K562 (cell line): ENCODE results near the gene METTL14. TPM values are rescaled to one million over a fixed set of nuclear protein-coding genes. Genes with fewer than 3 reads are reported as not detected.

Experiments used
- ARID2 ChIP-seq: fragments of 450-650 bp; IDR thresholded peaks from 2 replicates; pipeline ENCODE4 v1.6.1; 2017; ENCODE audit warnings: antibody characterized with exemption, mild to moderate bottlenecking
- ARID3A ChIP-seq: IDR thresholded peaks from 2 replicates; pipeline ENCODE4 v1.6.1; 2012; ENCODE audit warnings: low read depth, low read length, improper control_type of control experiment, borderline replicate concordance
- C11orf30 ChIP-seq: fragments of 450-650 bp; IDR thresholded peaks from 2 replicates; pipeline ENCODE4 v1.6.1; 2016; ENCODE audit warnings: low read depth, mild to moderate bottlenecking
- EP300 ChIP-seq: IDR thresholded peaks from 2 replicates; pipeline ENCODE4 v1.6.1; 2012; ENCODE audit warnings: low read length, improper control_type of control experiment
- MTA3 ChIP-seq: fragments of 450-650 bp; formaldehyde crosslinking; IDR thresholded peaks from 2 replicates; pipeline ENCODE4 v1.6.1; 2017; ENCODE audit warnings: mild to moderate bottlenecking, borderline replicate concordance
- POU5F1 ChIP-seq: fragments of 150-350 bp; IDR thresholded peaks from 2 replicates; pipeline ENCODE4 v1.6.1; 2014; ENCODE audit warnings: borderline replicate concordance, low read length, low read depth, mild to moderate bottlenecking; ENCODE audit not compliant: partially characterized antibody
- PREB ChIP-seq: sonication (generic); formaldehyde crosslinking; IDR thresholded peaks from 2 replicates; pipeline ENCODE4 v1.8.1; 2023; ENCODE audit warnings: mild to moderate bottlenecking, missing genetic modification reagents
- PTRF ChIP-seq: fragments of 450-650 bp; IDR thresholded peaks from 2 replicates; pipeline ENCODE4 v1.6.1; 2016; ENCODE audit warnings: mild to moderate bottlenecking, missing genetic modification characterization, missing compliant biosample characterization
- RBM22 ChIP-seq: fragments of 200-400 bp; formaldehyde crosslinking; IDR thresholded peaks from 2 replicates; pipeline ENCODE4 v1.6.1; 2018; ENCODE audit warnings: low read length, low read depth; ENCODE audit not compliant: poor library complexity, severe bottlenecking
- SLC30A9 ChIP-seq: fragments of 250-450 bp; sonication (Bioruptor Pico); IDR thresholded peaks from 2 replicates; pipeline ENCODE4 v1.8.0; 2022; ENCODE audit warnings: mild to moderate bottlenecking, moderate library complexity
- SMARCC2 ChIP-seq: fragments of 450-650 bp; IDR thresholded peaks from 2 replicates; pipeline ENCODE4 v1.6.1; 2017; ENCODE audit warnings: antibody characterized with exemption, moderate library complexity, mild to moderate bottlenecking, low read depth
- SMARCE1 ChIP-seq: fragments of 450-650 bp; IDR thresholded peaks from 2 replicates; pipeline ENCODE4 v1.7.1; 2016; ENCODE audit warnings: mild to moderate bottlenecking
- ZBTB11 ChIP-seq, 3 experiments: fragments of 200-800 bp in 1 of 3; fragments of 250-450 bp in 1 of 3; fragments of 450-650 bp in 1 of 3; sonication (Bioruptor Pico) in 1 of 3; sonication (Bioruptor generic) in 1 of 3; formaldehyde crosslinking in 1 of 3; IDR thresholded peaks; 2 replicates each; pipeline versions ENCODE4 v1.6.1 to v1.8.0; 2016 to 2022; ENCODE audit warnings: mild to moderate bottlenecking in 2 of 3, missing genetic modification characterization in 2 of 3, missing compliant biosample characterization in 1 of 3, moderate library complexity in 1 of 3
- ZBTB43 ChIP-seq: sonication (generic); formaldehyde crosslinking; IDR thresholded peaks from 2 replicates; pipeline ENCODE4 v1.8.0; 2023; ENCODE audit warnings: mild to moderate bottlenecking, missing genetic modification reagents
- ZNF175 ChIP-seq: fragments of 200-800 bp; sonication (Bioruptor generic); IDR thresholded peaks from 2 replicates; pipeline ENCODE4 v1.6.1; 2016; ENCODE audit warnings: low read depth, mild to moderate bottlenecking, missing genetic modification characterization, missing compliant biosample characterization
- ZNF408 ChIP-seq: fragments of 250-450 bp; sonication (Bioruptor Pico); IDR thresholded peaks from 2 replicates; pipeline ENCODE4 v1.4.0; 2020; ENCODE audit warnings: low read depth, mild to moderate bottlenecking, moderate library complexity
- ZNF512 ChIP-seq: IDR thresholded peaks from 2 replicates; pipeline ENCODE4 v1.6.1; 2016; ENCODE audit warnings: missing genetic modification characterization, missing compliant biosample characterization
- polyA plus RNA-seq, 8 experiments: library from polyadenylated mRNA; depleted of rRNA in 4 of 8; stranded (reverse) in 5 of 8; unstranded in 3 of 8; fragments of >200 nt; fragmentation: Nextera tagmentation in 2 of 8; fragmentation: Illumina TruSeq in 1 of 8; extraction: Ambion mirVana in 2 of 8; extraction: Trizol in 1 of 8; gene quantifications; 2 replicates each; pipeline versions ENCODE4 v1.2.1 to v1.2.3, GENCODE V29; 2011 to 2014; ENCODE audit warnings: inconsistent platforms in 1 of 8, missing spikeins in 1 of 8
- total RNA-seq, 7 experiments: library from RNA; depleted of rRNA in 6 of 7; stranded (reverse); fragments of >200 nt in 6 of 7; fragmentation: Illumina TruSeq in 2 of 7; extraction: Trizol in 2 of 7; gene quantifications; 2 replicates each; pipeline versions ENCODE4 v1.2.1 to v1.2.3, GENCODE V29; 2011 to 2021; ENCODE audit warnings: low replicate concordance in 1 of 7

METTL14 gene
- total and polyA plus RNA-seq, 9 of the 15 experiments (the other 6 are each of a cell fraction or from before 2014, with no cell fraction given), result 16.7 to 42.4 (median 27.7) TPM

GRCh38 chr4:118684873-118685811, at the start of gene METTL14 (continued):
- TF ChIP-seq POU5F1 (no peak), ZNF512 (tag) (no peak), MTA3 (peak; percentile 32; the same call in 1 of the 2 replicates), ZNF175 (CRISPR knock-in tag) (no peak), ARID3A (no peak), ZBTB11 (CRISPR knock-in tag; IDR thresholded peaks at IDR 0.05) (peak in 2 of 3 experiments; percentile 48 to 93; a peak in 4 of 6 replicates), SMARCE1 (0 out of 2 replicates have a peak, but pooled peaks have one; percentile 8), PREB (CRISPR knock-in tag) (no peak), EP300 (no peak), ZBTB43 (CRISPR knock-in tag) (no peak), ARID2 (no peak), C11orf30 (peak; percentile 97), RBM22 (no peak), PTRF (no peak), SMARCC2 (no peak), ZNF408 (no peak), SLC30A9 (CRISPR knock-in tag) (no peak)
